ENCODE results near the gene C1D. TPM values are rescaled to one million over a fixed set of nuclear protein-coding genes. Genes with fewer than 3 reads are reported as not detected.

C1D gene
- polyA plus RNA-seq, 1 donor from 2014 or later, result 53.0 TPM

DNA sequence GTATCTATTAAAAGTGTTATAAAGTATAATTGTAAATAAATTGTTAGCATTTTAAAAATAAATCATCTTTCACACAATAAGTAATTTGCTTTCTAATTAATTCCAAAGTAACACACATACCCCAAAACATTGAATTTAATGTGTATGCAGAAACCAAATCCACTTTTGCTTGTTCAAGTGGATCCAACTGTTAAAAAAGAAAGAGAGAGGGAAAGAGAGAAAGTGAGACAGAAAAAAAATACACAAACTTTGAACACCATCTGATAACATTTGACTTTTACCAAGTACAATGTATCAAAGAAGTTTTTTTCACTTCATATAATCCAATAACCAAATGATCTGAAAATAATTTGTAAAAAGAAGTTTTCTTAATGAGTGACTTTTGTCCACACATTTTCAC, 16.6 kb downstream of the C1D start:
- H4K20me1 ChIP-seq (ENCODE audit: insufficient read depth), result no peaks in the 10 kb centered on the region
- H3K4me2 ChIP-seq (ENCODE audit: low read length), result no peak overlapping the region
- TF ChIP-seq, protein P1, sequence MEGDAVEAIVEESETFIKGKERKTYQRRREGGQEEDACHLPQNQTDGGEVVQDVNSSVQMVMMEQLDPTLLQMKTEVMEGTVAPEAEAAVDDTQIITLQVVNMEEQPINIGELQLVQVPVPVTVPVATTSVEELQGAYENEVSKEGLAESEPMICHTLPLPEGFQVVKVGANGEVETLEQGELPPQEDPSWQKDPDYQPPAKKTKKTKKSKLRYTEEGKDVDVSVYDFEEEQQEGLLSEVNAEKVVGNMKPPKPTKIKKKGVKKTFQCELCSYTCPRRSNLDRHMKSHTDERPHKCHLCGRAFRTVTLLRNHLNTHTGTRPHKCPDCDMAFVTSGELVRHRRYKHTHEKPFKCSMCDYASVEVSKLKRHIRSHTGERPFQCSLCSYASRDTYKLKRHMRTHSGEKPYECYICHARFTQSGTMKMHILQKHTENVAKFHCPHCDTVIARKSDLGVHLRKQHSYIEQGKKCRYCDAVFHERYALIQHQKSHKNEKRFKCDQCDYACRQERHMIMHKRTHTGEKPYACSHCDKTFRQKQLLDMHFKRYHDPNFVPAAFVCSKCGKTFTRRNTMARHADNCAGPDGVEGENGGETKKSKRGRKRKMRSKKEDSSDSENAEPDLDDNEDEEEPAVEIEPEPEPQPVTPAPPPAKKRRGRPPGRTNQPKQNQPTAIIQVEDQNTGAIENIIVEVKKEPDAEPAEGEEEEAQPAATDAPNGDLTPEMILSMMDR (IDR thresholded peaks at IDR 0.05; ENCODE audit: poor library complexity, severe bottlenecking), result no peak
- TF ChIP-seq EZH2 (IDR thresholded peaks at IDR 0.05; ENCODE audit: borderline replicate concordance, insufficient read depth, low read length, poor library complexity, severe bottlenecking), result no peak
- TF ChIP-seq TAF1 (IDR thresholded peaks at IDR 0.05; ENCODE audit: low read depth), result no peak
- TF ChIP-seq EP300 (conservative IDR thresholded peaks at IDR 0.05; ENCODE audit: poor library complexity, severe bottlenecking), result no peak
- TF ChIP-seq MXI1 (conservative IDR thresholded peaks at IDR 0.05; ENCODE audit: poor library complexity, severe bottlenecking), result no peak
- no peak for TF ChIP-seq POLR2AphosphoS5 (IDR thresholded peaks at IDR 0.05)
- TF ChIP-seq, protein P2, sequence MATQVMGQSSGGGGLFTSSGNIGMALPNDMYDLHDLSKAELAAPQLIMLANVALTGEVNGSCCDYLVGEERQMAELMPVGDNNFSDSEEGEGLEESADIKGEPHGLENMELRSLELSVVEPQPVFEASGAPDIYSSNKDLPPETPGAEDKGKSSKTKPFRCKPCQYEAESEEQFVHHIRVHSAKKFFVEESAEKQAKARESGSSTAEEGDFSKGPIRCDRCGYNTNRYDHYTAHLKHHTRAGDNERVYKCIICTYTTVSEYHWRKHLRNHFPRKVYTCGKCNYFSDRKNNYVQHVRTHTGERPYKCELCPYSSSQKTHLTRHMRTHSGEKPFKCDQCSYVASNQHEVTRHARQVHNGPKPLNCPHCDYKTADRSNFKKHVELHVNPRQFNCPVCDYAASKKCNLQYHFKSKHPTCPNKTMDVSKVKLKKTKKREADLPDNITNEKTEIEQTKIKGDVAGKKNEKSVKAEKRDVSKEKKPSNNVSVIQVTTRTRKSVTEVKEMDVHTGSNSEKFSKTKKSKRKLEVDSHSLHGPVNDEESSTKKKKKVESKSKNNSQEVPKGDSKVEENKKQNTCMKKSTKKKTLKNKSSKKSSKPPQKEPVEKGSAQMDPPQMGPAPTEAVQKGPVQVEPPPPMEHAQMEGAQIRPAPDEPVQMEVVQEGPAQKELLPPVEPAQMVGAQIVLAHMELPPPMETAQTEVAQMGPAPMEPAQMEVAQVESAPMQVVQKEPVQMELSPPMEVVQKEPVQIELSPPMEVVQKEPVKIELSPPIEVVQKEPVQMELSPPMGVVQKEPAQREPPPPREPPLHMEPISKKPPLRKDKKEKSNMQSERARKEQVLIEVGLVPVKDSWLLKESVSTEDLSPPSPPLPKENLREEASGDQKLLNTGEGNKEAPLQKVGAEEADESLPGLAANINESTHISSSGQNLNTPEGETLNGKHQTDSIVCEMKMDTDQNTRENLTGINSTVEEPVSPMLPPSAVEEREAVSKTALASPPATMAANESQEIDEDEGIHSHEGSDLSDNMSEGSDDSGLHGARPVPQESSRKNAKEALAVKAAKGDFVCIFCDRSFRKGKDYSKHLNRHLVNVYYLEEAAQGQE (IDR thresholded peaks at IDR 0.05; ENCODE audit: borderline replicate concordance), result no peak
- TF ChIP-seq RAD21 (conservative IDR thresholded peaks at IDR 0.05), result no peak
- TF ChIP-seq SMC3 (conservative IDR thresholded peaks at IDR 0.05; ENCODE audit: poor library complexity), result no peak
- H3K27me3 ChIP-seq (ENCODE audit: insufficient read depth, low read depth, low read length), result no peaks in the 10 kb centered on the region
- no peak overlapping the region for H2AFZ ChIP-seq (ENCODE audit: low read depth, low read length)
- no peak overlapping the region for H3K27ac ChIP-seq (ENCODE audit: low read length)
- no peak overlapping the region for H3K9ac ChIP-seq (ENCODE audit: low read length)
- H3K9me2 ChIP-seq (ENCODE audit: insufficient read depth, low read length), result no peaks in the 10 kb centered on the region
- H3K36me3 ChIP-seq (ENCODE audit: insufficient read depth, low read length), result no peaks in the 10 kb centered on the region
- H3F3A ChIP-seq (ENCODE audit: insufficient read depth, low read length, poor library complexity, severe bottlenecking), result no peaks in the 10 kb centered on the region
- no peaks in the 10 kb centered on the region for H3K9me3 ChIP-seq (ENCODE audit: low read length)
- peaks cover 19% of the 10 kb centered on the region for H3K79me2 ChIP-seq (replicated peaks; ENCODE audit: insufficient read depth, low read length)
- H3K4me3 ChIP-seq (ENCODE audit: low read length), result no peak overlapping the region

DNA sequence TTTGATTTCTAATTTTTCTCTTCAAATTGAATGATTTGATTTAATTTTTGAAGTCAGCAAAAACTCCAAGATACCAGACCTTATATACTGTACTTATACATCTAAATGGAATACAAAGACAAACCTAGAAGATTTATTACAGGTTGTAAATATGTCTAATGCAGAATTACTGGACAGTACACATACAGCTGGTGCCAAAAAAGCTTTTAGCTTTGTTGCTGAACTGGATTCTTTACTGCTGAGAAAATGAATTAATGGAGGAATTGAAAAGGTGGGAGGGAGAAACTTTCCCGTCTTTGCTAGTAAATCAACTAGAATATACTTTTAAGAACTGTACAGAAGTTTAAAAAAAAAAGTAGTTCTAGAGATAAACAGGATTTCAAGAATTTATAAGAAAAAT, 17.5 kb downstream of the C1D start:
- Histone ChIP-seq H3K4me3 (ENCODE audit: low read length) (no peak overlapping the region), H3K9ac (ENCODE audit: low read length) (no peak overlapping the region), H3K27me3 (ENCODE audit: insufficient read depth, low read depth, low read length) (no peaks in the 10 kb centered on the region), H2AFZ (ENCODE audit: low read depth, low read length) (no peak overlapping the region), H3K79me2 (replicated peaks; ENCODE audit: insufficient read depth, low read length) (peaks cover 13% of the 10 kb centered on the region), H3K4me2 (ENCODE audit: low read length) (no peak overlapping the region), H3K36me3 (ENCODE audit: insufficient read depth, low read length) (no peaks in the 10 kb centered on the region), H3F3A (ENCODE audit: insufficient read depth, low read length, poor library complexity, severe bottlenecking) (no peaks in the 10 kb centered on the region), H4K20me1 (ENCODE audit: insufficient read depth) (no peaks in the 10 kb centered on the region), H3K9me2 (ENCODE audit: insufficient read depth, low read length) (no peaks in the 10 kb centered on the region), H3K9me3 (ENCODE audit: low read length) (no peaks in the 10 kb centered on the region), H3K27ac (ENCODE audit: low read length) (no peak overlapping the region)
- TF ChIP-seq RAD21 (conservative IDR thresholded peaks at IDR 0.05) (no peak), EP300 (conservative IDR thresholded peaks at IDR 0.05; ENCODE audit: poor library complexity, severe bottlenecking) (no peak), TAF1 (IDR thresholded peaks at IDR 0.05; ENCODE audit: low read depth) (no peak), POLR2AphosphoS5 (IDR thresholded peaks at IDR 0.05) (no peak), EZH2 (IDR thresholded peaks at IDR 0.05; ENCODE audit: borderline replicate concordance, insufficient read depth, low read length, poor library complexity, severe bottlenecking) (no peak), SMC3 (conservative IDR thresholded peaks at IDR 0.05; ENCODE audit: poor library complexity) (no peak), MXI1 (conservative IDR thresholded peaks at IDR 0.05; ENCODE audit: poor library complexity, severe bottlenecking) (no peak)
- TF ChIP-seq, protein P2 (IDR thresholded peaks at IDR 0.05; ENCODE audit: borderline replicate concordance), result no peak
- TF ChIP-seq, protein P1 (IDR thresholded peaks at IDR 0.05; ENCODE audit: poor library complexity, severe bottlenecking), result no peak

Data from neural cell (in vitro differentiated cells).